HepG2 (cell line): ENCODE measurements around the gene RAP1GAP2.

Source experiments
- CTCF ChIP-seq: sonication (generic); formaldehyde crosslinking; IDR thresholded peaks from 2 replicates; pipeline ENCODE4 v1.5.0; 2020; ENCODE audit warnings: mild to moderate bottlenecking, missing genetic modification reagents, moderate library complexity
- LRRFIP1 ChIP-seq: sonication (generic); formaldehyde crosslinking; conservative IDR thresholded peaks from 2 replicates; pipeline ENCODE4 v1.4.0; 2020; ENCODE audit warnings: missing genetic modification reagents
- RERE ChIP-seq: IDR thresholded peaks from 2 replicates; pipeline ENCODE4 v1.6.1; 2016; ENCODE audit warnings: low read depth, missing genetic modification reagents, missing compliant biosample characterization
- SIN3A ChIP-seq: IDR thresholded peaks from 2 replicates; pipeline ENCODE4 v1.6.1; 2011; ENCODE audit warnings: low read depth, mild to moderate bottlenecking, control low read depth, low read length, borderline replicate concordance
- ZFP91 ChIP-seq: sonication (generic); formaldehyde crosslinking; IDR thresholded peaks from 2 replicates; pipeline ENCODE4 v1.9.0; 2022; ENCODE audit warnings: missing genetic modification reagents, mild to moderate bottlenecking, borderline replicate concordance
- ZNF142 ChIP-seq: sonication (generic); formaldehyde crosslinking; IDR thresholded peaks from 2 replicates; pipeline ENCODE4 v1.4.0; 2020; ENCODE audit warnings: missing genetic modification reagents
- ZNF33B ChIP-seq: sonication (generic); formaldehyde crosslinking; IDR thresholded peaks from 2 replicates; pipeline ENCODE4 v1.5.1; 2020; ENCODE audit warnings: mild to moderate bottlenecking, missing genetic modification reagents
- ZNF629 ChIP-seq: sonication (generic); formaldehyde crosslinking; conservative IDR thresholded peaks from 2 replicates; pipeline ENCODE4 v1.5.0; 2020; ENCODE audit warnings: missing genetic modification reagents
- TF ChIP-seq, protein P1 (sequence below), 2 experiments: sonication (generic) in 1 of 2; formaldehyde crosslinking in 1 of 2; IDR thresholded peaks; 2 replicates each; pipeline versions ENCODE4 v1.5.1 to v1.6.1; 2011 to 2020; ENCODE audit warnings: borderline replicate concordance in 1 of 2, low read depth in 1 of 2, low read length in 1 of 2, mild to moderate bottlenecking in 1 of 2, missing genetic modification reagents in 1 of 2, moderate library complexity in 1 of 2

DNA sequence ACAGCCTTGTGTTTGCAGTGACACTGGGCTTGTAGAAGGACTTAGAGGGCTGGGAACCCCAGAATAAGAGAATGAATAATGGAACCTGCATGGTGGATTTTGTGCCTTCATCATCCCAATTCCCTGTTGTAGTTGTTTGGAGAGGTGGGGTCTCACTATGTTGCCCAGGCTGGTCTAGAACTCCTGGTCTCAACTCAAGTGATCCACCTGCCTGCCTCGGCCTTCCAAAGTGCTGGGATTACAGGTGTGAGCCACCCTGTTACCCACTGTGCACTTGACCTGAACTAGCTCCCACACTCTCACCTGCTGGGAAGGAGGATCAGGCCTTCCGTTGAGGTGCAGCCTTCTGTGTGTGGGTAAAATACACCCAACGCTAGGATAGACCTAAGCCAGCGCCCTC lies 55.4 kb downstream of the RAP1GAP2 start:
- TF ChIP-seq ZNF33B (no peak), LRRFIP1 (CRISPR knock-in tag) (no peak), ZNF142 (no peak), SIN3A (no peak), ZNF629 (CRISPR knock-in tag) (no peak), RERE (CRISPR knock-in tag) (no peak), CTCF (CRISPR knock-in tag) (no peak), ZFP91 (CRISPR knock-in tag) (no peak)
- TF ChIP-seq, protein P1, sequence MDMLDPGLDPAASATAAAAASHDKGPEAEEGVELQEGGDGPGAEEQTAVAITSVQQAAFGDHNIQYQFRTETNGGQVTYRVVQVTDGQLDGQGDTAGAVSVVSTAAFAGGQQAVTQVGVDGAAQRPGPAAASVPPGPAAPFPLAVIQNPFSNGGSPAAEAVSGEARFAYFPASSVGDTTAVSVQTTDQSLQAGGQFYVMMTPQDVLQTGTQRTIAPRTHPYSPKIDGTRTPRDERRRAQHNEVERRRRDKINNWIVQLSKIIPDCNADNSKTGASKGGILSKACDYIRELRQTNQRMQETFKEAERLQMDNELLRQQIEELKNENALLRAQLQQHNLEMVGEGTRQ (IDR thresholded peaks at IDR 0.05; ENCODE audit: low read depth, low read length), result no peak
- TF ChIP-seq, protein P1 (CRISPR knock-in tag; IDR thresholded peaks at IDR 0.05; ENCODE audit: borderline replicate concordance), result no peak
